ENCODE measurements around the gene ZNF835.
"Not testable (repeated sequence)": the region's sequence is repeated elsewhere in the genome, so short reads cannot be mapped to it uniquely, and the experiment has no call there.

ZNF835 gene

DNA sequence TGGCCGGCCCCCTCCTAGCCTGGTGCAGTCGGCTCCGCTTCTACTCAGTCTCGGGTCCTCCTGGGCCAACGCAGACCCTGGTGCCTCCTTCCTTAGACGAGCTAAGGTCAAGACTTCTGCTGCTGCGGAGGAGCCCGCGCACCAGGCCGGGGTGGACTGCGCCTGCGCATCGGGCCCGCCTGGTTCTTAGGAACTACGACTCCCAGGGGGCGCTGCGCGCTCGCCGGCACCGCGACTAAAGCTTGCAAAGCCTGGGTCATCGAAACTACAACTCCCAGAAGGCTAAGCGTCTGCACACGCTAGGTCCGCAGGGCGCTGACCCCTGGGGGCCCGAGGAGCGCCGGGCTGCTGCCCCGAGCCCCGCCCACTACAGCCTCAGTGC lies at the start of gene ZNF835:
ZNF835 (minus strand) TSS at position 145 of the 382 bp plus-strand sequence. CDS start 6,559 bp downstream, outside the sequence.
- no peak for DNase-seq
- in situ Hi-C loops (cut with MboI; ENCODE audit: low pct_unique_long_range_greater_than_20kb, low sequenced_read_pairs): no loop called here

DNA sequence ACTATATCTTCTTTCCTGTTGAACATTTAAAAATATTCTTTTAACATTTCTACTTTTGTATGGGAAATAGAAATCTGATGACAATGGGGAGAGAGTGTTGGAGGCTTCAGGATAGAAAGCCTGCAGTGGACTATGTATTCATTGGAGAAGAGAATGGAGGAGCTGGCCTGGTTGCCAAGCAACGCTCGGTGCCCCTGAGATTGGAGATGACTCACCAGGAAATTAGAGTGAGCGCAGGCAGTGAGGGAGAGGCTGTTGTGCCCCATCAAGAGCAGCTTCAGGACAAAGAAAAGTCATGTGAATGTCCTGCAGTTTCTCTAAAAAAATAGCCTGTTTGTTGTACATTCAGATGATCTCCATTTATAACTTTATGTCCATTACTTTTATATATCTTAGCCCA lies 48.7 kb upstream of the ZNF835 start:
- in situ Hi-C loops (cut with MboI; ENCODE audit: low pct_unique_long_range_greater_than_20kb, low sequenced_read_pairs): no loop called here
- DNase-seq: no peak

DNA sequence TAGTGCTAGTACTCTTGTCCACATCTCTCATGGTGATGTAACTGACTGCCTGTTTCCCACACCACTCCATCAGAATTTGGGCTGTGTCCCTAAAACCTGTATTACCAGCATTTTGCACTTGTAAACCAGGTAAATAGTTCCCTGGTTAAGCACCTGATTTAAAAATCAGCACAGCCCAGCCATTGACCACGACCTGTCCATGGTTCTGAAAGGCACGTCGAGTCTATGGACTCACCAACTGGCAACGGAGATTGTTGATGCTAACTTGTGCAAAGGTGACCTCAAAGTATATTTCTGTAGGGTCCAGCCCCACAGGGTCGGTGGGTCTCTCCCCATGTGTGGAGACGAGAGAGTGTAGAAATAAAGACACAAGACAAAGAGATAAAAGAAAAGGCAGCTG lies 46.7 kb upstream of the ZNF835 start:
- no peak for DNase-seq
- in situ Hi-C loops (cut with MboI; ENCODE audit: low pct_unique_long_range_greater_than_20kb, low sequenced_read_pairs): no loop called here

DNA sequence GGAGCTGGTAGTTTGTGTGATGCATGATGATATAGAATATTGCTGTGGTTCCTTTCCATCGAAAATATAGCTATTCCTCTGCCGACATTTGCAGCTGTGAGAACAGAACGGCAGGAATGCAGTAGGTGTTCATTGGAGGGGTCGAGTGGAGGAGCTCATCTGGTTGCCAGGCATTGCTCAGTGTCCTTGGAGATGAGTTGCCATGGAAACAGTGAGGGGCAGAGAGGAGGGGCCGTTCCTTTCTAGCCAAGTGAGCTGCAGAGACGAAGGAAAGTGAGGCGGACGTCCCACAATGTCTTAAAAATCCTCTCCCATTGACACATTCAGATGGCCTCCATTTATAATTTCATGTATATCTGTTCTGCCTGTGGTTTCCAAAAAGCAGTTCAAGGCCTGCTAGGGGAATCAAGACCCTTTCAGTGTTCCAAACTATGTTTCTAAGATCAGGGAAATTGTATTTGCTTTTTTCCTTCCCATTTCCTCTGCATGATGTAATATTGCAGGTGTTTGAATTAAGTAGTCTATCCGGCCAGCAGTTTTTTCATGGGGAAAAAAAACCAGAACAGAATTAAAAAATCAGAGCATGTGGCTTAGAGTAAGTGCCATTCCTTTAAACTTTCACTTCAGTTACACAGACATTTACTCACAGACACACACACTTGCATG lies 41.2 kb upstream of the ZNF835 start:
- in situ Hi-C loops (cut with MboI; ENCODE audit: low pct_unique_long_range_greater_than_20kb, low sequenced_read_pairs): no loop called here
- DNase-seq: no peak

DNA sequence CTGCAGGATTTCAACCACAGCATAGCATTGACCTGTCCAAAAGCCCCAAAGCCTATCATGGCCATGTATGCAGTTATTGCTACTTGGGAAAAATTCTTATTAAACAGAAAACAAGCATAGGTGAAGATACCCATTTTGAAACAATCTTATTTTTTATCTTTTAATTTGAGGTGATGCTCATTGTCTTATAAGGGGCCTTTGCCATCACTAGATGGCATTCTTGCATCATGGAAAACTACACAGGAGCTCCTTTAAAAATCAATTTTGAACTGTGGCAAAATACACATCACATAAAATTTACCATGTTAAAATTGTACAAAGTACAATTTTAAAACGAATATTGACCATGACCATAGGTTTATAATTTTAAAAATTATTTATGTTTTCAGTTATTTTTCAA lies 38.9 kb upstream of the ZNF835 start:
- in situ Hi-C loops (cut with MboI; ENCODE audit: low pct_unique_long_range_greater_than_20kb, low sequenced_read_pairs): no loop called here
- DNase-seq: no peak

DNA sequence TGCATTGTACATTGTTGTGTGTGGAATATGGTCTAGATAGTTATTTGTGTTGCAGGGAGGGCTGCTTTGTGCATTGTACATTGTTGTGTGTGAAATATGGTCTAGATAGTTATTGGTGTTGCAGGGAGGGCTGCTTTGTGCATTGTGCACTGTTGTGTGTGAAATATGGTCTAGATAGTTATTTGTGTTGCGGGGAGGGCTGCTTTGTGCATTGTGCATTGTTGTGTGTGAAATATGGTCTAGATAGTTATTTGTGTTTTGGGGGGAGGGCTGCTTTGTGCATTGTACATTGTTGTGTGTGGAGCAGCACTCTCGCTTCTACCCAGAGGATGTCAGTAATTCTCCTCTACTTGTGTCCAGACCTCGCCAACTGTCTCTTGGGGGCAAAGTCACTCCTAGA lies 36.3 kb upstream of the ZNF835 start:
- in situ Hi-C loops (cut with MboI; ENCODE audit: low pct_unique_long_range_greater_than_20kb, low sequenced_read_pairs): no loop called here
- no peak for DNase-seq

DNA sequence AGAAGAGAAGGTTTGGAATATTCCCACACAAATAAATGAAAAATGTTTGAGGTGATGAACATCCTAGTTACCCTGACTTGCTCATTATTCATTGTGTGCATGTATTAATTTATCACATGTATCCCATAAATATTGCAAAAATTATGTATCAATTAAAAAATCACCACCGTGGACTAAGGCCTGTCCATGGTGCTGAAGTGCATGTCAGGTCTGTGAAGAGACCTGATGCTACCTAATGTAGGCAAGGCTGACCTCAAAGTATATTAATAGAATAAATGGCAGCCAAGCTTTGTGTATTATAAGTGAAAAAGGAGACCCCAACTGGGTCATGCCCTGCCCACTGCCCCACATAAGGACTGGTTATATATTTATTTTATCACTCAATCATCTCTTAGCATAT lies 34.4 kb upstream of the ZNF835 start:
- no peak for DNase-seq
- in situ Hi-C loops (cut with MboI; ENCODE audit: low pct_unique_long_range_greater_than_20kb, low sequenced_read_pairs): no loop called here

DNA sequence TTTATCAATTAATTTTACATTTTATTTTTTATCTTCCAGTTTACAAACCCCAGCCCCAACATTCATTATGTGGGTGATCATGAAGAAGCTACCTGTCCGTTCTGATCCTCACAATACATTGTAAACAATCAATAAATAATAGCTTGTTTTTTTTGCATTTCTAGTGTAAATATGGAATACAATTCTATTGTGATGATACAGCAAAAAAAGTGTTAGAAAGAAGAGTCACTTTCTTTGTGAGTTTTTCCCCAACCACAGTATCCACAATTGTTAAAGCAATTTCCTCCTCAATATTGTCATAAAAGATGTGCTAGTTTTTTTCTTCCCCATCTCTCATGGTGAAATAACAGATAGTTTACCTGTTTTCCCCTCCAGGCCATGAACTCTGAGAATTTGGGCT lies 30.3 kb upstream of the ZNF835 start:
- DNase-seq: no peak
- in situ Hi-C loops (cut with MboI; ENCODE audit: low pct_unique_long_range_greater_than_20kb, low sequenced_read_pairs): no loop called here

DNA sequence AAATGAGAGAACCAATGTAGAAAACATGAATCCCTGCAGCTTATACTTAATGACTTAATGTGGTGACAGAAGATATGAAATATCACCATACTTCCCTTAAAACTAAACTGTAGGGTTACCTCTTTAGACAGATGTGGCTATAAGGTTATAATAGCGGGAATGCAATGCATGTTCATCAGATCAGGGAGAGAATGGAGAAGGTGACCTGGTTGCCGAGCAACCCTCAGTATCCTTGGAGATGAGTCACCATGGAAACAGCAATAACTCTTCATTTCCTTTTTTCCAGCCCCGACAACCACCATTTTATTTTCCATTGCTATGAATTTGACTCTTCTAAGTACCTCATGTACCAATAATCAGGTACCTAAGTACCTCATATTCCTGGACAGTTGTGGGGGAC lies 28.0 kb upstream of the ZNF835 start:
- DNase-seq: no peak
- in situ Hi-C loops (cut with MboI; ENCODE audit: low pct_unique_long_range_greater_than_20kb, low sequenced_read_pairs): no loop called here

DNA sequence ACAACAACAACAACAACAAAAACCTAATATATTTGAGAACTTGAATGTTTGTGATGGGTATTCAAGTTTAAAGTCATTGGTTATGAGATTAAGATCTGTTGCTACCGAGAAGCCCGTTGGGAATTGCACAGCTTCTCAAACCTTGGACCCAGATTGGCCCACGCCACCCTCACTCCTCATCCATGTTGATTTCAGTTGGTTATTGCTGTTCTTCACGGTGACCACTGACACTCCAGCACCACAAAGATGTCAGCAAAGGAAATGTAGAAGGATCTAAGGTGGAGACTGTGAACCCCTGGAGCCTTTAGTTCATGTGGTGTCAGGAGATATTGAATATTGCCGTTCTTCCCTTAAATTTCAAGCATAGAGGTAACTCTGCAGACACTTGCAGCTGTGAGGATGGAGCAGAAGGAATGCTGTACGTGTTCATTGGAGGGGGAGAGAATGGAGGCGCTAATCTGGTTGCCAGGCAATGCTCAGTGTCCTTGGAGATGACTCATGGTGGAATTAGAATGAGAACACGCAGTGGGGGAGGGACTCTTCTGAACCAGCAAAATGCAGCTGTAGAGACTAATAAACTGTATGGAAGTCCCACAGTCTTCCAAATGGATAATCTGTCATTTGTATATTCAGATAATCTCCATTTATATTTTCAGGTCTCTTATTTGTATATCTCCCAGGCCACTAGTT lies 20.8 kb upstream of the ZNF835 start:
- no peak for DNase-seq
- in situ Hi-C loops (cut with MboI; ENCODE audit: low pct_unique_long_range_greater_than_20kb, low sequenced_read_pairs): no loop called here

DNA sequence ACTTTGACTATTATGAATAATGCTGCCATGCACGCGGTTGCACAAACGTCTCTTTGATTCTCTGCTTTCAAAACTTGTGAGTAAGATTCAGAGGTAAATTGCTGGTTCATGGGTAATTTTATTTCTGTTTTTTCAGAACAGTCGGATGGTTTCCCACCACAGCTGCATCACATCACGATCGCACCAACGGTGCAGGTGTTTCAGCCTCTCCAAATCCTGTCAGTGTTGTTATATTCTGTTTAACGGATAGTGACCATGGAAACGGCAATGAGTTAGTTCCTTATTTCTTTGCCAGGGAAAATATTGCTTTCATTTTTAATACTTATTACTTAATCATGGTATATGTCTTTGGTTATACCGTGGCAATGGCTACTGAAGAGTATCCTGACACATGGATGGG lies 19.1 kb upstream of the ZNF835 start:
- in situ Hi-C loops (cut with MboI; ENCODE audit: low pct_unique_long_range_greater_than_20kb, low sequenced_read_pairs): no loop called here
- DNase-seq: no peak

DNA sequence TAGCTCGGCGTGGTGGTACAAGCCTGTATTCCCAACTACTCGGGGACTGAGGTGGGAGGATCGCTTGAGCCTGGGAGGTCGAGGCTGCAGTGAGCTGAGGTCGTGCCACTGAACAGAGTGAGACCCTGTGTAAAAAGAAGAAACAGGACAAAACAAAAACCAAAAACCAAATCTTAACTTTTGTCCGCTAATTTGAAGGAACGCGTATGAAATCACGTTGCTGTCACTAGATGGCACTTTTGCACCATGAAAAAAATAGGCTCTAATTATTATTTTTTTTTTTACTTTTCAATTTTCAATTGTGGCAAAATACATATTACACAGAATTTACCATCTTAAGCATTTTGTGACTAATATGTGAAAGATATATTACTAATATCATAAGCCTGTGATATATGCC lies 17.6 kb upstream of the ZNF835 start:
- DNase-seq: no peak
- in situ Hi-C loops (cut with MboI; ENCODE audit: low pct_unique_long_range_greater_than_20kb, low sequenced_read_pairs): no loop called here

DNA sequence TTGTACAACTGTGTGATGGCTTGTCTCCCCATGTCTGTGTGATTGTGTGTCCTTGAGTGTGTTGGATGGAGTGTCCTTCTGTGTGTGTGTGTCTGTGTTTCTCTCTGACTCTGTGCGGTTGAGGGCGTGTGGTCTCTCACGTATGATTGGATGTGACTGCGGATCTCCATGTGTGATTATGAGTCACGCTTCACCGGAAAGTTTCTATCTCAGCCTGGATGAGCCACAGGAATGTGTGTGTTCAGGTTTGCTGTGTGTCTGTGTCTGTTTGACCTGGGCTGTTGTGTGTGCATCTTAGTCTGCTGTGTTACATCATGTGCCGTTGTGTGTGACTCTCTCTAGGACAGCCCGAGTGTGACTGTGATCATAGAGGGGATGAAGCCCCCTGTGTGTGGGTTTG lies 15.5 kb upstream of the ZNF835 start:
- in situ Hi-C loops (cut with MboI; ENCODE audit: low pct_unique_long_range_greater_than_20kb, low sequenced_read_pairs): no loop called here

DNA sequence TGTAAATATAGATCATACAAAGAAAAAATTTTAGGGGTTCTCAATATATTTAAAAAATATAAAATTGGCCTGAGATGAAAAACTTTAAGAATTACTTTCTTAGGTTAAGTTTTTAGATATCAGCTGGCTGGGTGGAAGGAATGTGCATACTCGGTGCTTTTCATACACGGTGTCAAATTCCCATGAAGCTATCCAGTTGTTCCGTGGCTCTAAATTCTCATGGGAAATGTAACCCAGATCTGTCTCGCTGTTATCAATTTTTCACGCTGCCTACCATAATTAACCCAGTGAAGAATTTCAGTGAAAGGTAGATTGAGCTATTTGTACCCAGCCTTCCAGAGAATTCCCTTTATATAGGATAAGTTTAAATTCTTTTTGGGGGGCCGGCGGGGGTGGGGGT lies 11.6 kb upstream of the ZNF835 start:
- in situ Hi-C loops (cut with MboI; ENCODE audit: low pct_unique_long_range_greater_than_20kb, low sequenced_read_pairs): no loop called here
- DNase-seq: no peak

More for the DNA sequence above, 15.5 kb upstream of the ZNF835 start:
- no peak for DNase-seq

DNA sequence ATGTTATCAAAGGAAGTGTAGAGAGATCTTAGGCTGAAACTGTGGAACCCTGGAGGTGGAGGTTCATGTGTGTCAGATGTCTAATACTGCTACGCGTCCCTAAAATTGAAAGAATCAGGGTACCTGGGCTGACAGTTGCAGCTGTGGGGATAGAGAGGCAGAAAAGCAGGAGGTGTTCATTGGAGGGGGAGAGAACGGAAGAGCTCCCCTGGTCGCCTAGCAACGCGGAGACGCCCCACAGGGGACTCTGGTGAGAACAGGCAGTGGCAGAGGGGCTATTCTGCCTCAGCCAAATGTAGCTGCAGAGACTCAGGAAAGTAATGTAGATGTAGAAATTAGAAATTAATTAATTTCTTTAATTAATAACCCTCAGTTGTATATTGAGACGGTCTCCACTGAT lies 10.1 kb upstream of the ZNF835 start:
- DNase-seq: no peak
- in situ Hi-C loops (cut with MboI; ENCODE audit: low pct_unique_long_range_greater_than_20kb, low sequenced_read_pairs): no loop called here

DNA sequence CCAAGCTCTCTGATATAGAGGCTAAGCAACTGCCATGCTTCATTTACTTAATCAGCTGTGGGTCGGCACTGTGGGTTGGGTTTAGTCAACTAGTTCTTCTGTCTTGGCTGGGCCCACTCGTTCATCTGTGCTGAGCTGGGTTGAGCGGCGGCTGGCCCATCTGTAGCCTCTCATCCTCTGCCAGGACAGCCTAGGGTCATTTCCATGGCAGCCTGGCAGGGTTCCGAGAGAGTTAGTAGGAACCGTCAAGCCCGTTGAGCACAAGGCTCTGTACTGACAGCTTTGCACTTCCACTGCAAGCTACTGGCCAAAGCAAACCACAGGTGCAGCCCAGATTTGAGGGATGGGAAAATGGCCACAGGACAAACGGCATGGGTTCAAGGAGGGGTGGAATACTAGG lies 6.6 kb upstream of the ZNF835 start:
- in situ Hi-C loops (cut with MboI; ENCODE audit: low pct_unique_long_range_greater_than_20kb, low sequenced_read_pairs): no loop called here
- DNase-seq: no peak

DNA sequence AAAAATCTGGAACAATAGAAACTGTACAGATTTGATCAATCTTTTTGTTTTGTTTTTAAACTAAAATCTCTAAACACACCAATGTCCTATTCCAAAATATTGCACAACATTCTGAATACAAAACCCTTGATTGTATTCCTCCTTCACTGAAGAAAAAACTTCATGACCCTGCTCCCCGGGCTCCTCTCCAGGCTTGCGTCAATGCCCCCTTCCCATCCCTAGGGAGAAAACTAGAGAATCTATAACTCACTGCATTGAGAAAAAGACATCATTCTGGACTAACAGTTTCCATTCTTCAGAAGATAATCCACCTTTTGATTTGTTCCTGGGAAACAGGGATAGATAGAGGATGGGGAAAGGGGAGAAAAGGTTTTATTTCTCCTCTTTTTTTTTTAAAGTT lies 1.1 kb upstream of the ZNF835 start:
- DNase-seq; in situ Hi-C loops (cut with MboI; ENCODE audit: low pct_unique_long_range_greater_than_20kb, low sequenced_read_pairs): not testable (repeated sequence)

DNA sequence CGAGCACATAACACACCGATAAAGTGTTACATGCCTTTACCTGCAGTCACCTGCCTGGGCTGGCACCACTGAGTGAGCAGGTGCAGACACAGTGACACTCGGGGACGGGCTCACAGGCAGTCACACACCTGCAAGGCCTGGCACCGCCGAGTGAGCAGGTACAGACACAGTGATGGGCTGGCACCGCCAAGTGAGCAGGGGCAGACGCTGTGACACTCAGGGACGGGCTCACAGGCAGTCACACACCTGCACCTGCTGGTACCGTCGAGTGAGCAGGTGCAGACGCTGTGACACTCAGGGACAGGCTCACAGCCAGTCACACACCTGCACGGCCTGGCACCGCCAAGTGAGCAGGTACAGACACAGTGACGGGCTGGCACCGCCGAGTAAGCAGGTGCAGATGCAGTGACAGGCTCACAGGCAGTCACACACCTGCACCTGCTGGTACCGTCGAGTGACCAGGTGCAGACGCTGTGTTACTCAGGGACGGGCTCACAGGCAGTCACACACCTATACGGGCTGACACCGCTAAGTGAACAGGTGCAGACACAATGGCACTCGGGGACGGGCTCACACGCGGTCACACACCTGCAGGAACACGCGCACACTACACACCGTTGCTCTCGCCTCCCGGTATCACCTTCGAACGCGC lies 470 bp downstream of the ZNF835 start:
- in situ Hi-C loops (cut with MboI; ENCODE audit: low pct_unique_long_range_greater_than_20kb, low sequenced_read_pairs): no loop called here
- DNase-seq: no peak

DNA sequence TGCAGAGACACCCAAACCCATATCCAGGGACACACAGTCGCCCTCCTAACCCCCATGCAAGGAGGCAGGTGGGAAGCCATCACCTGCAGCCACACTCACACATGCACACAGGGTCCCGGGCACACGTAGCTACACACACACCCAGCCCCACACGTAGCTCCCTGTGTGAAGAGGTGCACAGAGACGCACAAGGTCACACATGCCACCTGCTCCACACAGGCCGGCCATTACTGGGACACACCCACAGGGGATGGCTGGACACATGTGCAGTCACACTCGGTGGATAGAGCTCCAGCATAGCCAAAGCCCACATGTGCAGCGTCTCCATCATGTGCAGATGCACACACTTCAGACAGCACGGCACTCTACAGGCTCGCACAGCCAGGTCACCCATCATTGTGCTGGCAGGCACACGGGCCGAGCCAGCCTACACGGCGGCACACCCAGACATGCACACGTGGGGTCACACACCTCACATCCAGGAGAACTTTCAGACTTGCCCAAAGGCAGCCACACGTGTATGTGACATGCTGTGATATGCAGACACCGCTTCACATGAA lies 1.1 kb downstream of the ZNF835 start:
- in situ Hi-C loops (cut with MboI; ENCODE audit: low pct_unique_long_range_greater_than_20kb, low sequenced_read_pairs): no loop called here
- no peak for DNase-seq

DNA sequence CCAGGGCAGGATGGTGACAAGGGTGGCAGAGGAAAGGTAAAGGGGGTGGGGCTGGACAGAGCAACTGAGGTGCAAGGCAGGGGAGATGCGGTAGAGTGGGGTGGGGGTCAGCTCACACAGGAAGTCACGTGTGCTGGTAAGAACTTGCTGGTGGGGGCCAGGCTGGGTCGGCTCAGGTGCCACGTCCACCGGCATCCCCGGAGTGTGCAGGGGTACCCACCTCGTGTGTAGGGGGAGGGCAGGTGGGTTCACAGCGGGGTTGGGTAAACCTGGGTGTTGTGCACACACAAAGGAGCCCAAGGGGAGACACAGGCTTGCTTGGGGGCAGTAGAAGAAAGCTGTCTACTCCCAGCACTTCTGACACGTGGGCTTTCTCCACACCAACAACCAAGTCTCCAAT lies 2.9 kb downstream of the ZNF835 start:
- in situ Hi-C loops (cut with MboI; ENCODE audit: low pct_unique_long_range_greater_than_20kb, low sequenced_read_pairs): no loop called here
- DNase-seq: no peak
